Breast epithelium (tissue), 4 donors: ENCODE results near the gene UBAP1L. TPM values are rescaled to one million over a fixed set of nuclear protein-coding genes. Genes with fewer than 3 reads are reported as not detected.
"Not testable (repeated sequence)": the region's sequence is repeated elsewhere in the genome, so short reads cannot be mapped to it uniquely, and the experiment has no call there.

ENCODE experiments used
- DNase-seq, 2 donors: peaks; one replicate each; pipeline ENCODE4 v3.0.0-alpha.2; 2019; ENCODE audit warnings: low spot score in 2 of 2
- H3K27ac ChIP-seq, 2 donors: fragments of 200-600 bp; sonication (generic) in 1 of 2; one replicate each; pipeline ENCODE4 v1.5.1; 2016 to 2019; ENCODE audit warnings: mild to moderate bottlenecking in 1 of 2
- H3K27me3 ChIP-seq, 2 donors: fragments of 200-600 bp; sonication (generic) in 1 of 2; one replicate each; pipeline versions ENCODE4 v1.5.1 to v1.6.0; 2017 to 2019; ENCODE audit warnings: control low read depth in 1 of 2, mild to moderate bottlenecking in 1 of 2
- H3K36me3 ChIP-seq: fragments of 200-600 bp; one replicate; pipeline ENCODE4 v1.5.1; 2019
- H3K4me1 ChIP-seq, 2 donors: fragments of 200-600 bp; sonication (generic); one replicate each; pipeline ENCODE4 v1.5.1; 2016 to 2019; ENCODE audit warnings: control low read depth in 1 of 2
- H3K4me3 ChIP-seq, 3 donors: fragments of 200-600 bp; sonication (generic); 1 replicate in 2 of 3; 2 replicates in 1 of 3; pipeline ENCODE4 v1.5.1; 2016 to 2019; ENCODE audit warnings: mild to moderate bottlenecking in 3 of 3, moderate library complexity in 2 of 3
- H3K9me3 ChIP-seq, 2 donors: fragments of 200-600 bp; sonication (generic) in 1 of 2; one replicate each; pipeline ENCODE4 v1.5.1; 2016 to 2019; ENCODE audit warnings: control low read depth in 1 of 2
- POLR2A ChIP-seq: fragments of 450-650 bp; IDR thresholded peaks from one replicate; pipeline ENCODE4 v1.6.1; 2016; ENCODE audit warnings: antibody characterized with exemption, mild to moderate bottlenecking, moderate library complexity
- POLR2AphosphoS5 ChIP-seq, 3 donors: sonication (generic); formaldehyde crosslinking; IDR thresholded peaks; one replicate each; pipeline ENCODE4 v1.6.1; 2017; ENCODE audit warnings: antibody characterized with exemption in 3 of 3
- intact Hi-C: fragments of 100-400 bp; cut with DNase I; formaldehyde crosslinking; loops from one replicate; pipeline ENCODE4 v1.15.1; 2023; ENCODE audit warnings: low total_unique reads
- total RNA-seq, 3 donors: library from RNA; depleted of rRNA; stranded (reverse); fragments of >200 nt; gene quantifications; one replicate each; pipeline ENCODE4 v1.1.0, GENCODE V29; 2016
- TF ChIP-seq, protein P1 (sequence below), 3 donors: fragments of 450-650 bp; IDR thresholded peaks; one replicate each; pipeline ENCODE4 v1.5.1; 2016 to 2017; ENCODE audit warnings: antibody characterized with exemption in 3 of 3, mild to moderate bottlenecking in 3 of 3, moderate library complexity in 3 of 3

UBAP1L gene
- total RNA-seq, 3 donors from 2014 or later, result 3.7 to 10.0 (median 7.2) TPM

DNA sequence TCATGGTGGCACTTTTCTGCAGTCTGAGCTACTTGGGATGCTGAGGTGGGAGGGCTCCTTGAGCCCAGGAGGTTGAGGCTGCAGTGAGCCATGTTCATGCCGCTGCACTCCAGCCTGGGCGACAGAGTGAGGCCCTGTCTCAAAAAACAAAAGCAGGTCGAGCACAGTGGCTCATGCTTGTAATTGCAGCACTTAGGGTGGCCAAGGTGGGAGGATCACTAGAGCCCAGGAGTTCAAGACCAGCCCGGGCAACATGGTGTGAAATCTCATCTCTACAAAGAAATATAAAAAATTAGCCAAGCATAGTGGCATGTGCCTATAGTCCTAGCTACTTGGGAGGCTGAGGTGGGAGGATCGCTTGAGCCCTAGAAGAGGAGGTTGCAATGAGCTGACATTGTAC lies 10.0 kb downstream of the UBAP1L start:
- Histone ChIP-seq H3K27ac (no peak overlapping the region), H3K36me3 (no peaks in the 10 kb centered on the region)
- TF ChIP-seq POLR2AphosphoS5 (IDR thresholded peaks at IDR 0.05) (no peak), POLR2A (no peak)
- TF ChIP-seq, protein P1, sequence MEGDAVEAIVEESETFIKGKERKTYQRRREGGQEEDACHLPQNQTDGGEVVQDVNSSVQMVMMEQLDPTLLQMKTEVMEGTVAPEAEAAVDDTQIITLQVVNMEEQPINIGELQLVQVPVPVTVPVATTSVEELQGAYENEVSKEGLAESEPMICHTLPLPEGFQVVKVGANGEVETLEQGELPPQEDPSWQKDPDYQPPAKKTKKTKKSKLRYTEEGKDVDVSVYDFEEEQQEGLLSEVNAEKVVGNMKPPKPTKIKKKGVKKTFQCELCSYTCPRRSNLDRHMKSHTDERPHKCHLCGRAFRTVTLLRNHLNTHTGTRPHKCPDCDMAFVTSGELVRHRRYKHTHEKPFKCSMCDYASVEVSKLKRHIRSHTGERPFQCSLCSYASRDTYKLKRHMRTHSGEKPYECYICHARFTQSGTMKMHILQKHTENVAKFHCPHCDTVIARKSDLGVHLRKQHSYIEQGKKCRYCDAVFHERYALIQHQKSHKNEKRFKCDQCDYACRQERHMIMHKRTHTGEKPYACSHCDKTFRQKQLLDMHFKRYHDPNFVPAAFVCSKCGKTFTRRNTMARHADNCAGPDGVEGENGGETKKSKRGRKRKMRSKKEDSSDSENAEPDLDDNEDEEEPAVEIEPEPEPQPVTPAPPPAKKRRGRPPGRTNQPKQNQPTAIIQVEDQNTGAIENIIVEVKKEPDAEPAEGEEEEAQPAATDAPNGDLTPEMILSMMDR (IDR thresholded peaks at IDR 0.05), result no peak

DNA sequence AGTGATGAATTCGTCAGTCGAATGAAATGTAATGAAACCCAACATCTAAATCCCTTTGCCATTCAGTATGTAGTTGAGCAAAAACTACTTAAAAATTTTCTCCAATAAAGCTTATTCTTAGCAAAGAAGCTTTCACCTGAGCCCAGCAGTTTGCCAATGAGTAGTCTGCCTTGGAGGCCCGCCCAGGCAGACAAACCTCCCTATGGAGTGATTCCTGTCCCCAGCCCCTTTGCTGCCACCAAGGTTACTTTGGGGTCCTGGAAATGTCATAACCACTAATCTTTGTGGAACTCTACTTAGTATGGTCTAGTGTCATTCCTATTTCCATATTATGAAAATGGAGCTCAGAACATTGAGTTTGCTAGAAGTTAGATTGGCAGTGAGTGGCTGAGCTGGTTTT lies 12.1 kb downstream of the UBAP1L start:
- Histone ChIP-seq H3K9me3 (no peaks in the 10 kb centered on the region), H3K27me3 (no peaks in the 10 kb centered on the region), H3K4me1 (no peaks in the 10 kb centered on the region), H3K4me3 (no peak overlapping the region), H3K36me3 (peaks cover 5% of the 10 kb centered on the region), H3K27ac (no peak overlapping the region)
- intact Hi-C loops, result no loop called here
- DNase-seq, result no peak
- TF ChIP-seq POLR2AphosphoS5 (IDR thresholded peaks at IDR 0.05) (no peak), POLR2A (no peak)
- TF ChIP-seq, protein P1 (IDR thresholded peaks at IDR 0.05), result no peak

More for the DNA sequence above, 10.0 kb downstream of the UBAP1L start:
- no peak overlapping the region for H3K4me3 ChIP-seq
- intact Hi-C loops, result no loop called here
- H3K4me1 ChIP-seq, result no peaks in the 10 kb centered on the region
- H3K9me3 ChIP-seq, result no peaks in the 10 kb centered on the region
- no peak for DNase-seq
- H3K27me3 ChIP-seq, result no peaks in the 10 kb centered on the region

DNA sequence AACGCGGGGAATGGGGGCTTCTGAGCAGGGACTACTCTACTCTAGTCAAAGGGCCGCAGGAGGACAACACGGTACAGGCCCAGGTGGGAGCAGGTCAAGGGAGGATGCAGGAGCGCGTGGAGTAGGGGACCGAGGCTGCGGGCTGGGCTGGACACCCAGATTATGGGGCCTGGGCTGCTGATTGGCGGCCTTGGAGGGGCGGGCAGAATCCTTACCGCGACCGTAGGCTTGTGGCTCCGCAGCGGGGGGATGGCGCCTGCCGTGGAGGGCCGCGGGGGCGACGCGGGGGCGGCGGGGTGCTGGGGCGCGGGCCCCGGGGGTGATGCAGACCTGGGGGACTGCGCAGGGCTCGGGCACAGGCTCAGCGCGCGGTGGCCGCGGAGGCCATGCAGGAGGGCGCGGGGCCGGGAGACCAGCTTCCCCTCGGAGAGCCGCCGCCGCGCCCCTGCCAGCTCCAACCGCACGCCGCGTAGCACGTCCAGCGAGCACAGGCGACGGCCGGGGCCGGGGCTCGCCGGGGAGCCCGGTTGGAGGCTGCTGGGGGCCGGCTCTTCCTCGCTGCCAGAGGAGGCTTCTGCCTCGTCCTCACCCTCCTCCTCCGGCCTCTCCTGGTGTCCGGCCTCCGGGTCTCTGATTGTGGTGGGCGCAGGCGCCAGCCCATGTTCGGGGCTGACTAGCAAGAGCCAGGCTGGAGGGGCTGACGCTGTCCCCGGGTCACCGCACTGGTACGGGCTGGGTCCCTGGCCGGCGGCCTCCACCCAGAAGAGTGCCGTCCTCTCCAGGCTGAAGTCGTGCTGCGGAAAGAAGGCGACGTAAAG lies 12.9 kb downstream of the UBAP1L start:
- DNase-seq, result no peak
- no peaks in the 10 kb centered on the region for H3K9me3 ChIP-seq
- TF ChIP-seq, protein P1 (IDR thresholded peaks at IDR 0.05), result no peak
- TF ChIP-seq POLR2A (no peak), POLR2AphosphoS5 (IDR thresholded peaks at IDR 0.05) (no peak)
- no peaks in the 10 kb centered on the region for H3K4me1 ChIP-seq
- H3K27me3 ChIP-seq, result no peaks in the 10 kb centered on the region
- intact Hi-C loops, result no loop called here
- no peak overlapping the region for H3K4me3 ChIP-seq
- H3K36me3 ChIP-seq, result peaks cover 5% of the 10 kb centered on the region
- peak overlapping the region in 1 of 2 donors; percentile 40 for H3K27ac ChIP-seq

DNA sequence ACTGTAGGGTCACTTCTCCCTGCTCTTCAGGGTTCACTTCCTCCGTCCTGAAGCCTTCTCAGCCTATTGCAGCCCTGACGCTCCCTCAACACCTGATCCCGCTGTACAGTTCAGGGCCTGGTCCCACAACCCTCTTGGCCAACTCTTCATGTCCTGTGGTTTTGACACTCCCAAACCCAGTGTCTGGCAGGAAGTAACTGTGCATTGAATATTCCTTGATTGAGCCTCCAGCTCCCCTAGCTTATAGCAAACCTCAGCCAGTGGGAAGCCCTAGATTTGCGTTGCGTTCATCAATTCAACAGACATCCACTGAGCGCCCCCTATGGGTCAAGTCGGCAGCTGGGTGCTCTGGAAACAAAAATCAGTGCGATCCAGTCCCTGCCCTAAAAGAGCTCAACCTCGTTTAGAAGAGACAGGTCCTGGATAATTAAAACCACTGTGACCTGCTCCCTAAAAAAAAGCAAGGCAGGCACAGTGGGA lies 13.5 kb downstream of the UBAP1L start:
- intact Hi-C loops, result no loop called here
- DNase-seq, result no peak
- Histone ChIP-seq H3K36me3 (peaks cover 5% of the 10 kb centered on the region), H3K9me3 (no peaks in the 10 kb centered on the region), H3K27me3 (no peaks in the 10 kb centered on the region), H3K4me1 (no peaks in the 10 kb centered on the region), H3K4me3 (no peak overlapping the region), H3K27ac (peak overlapping the region in 1 of 2 donors; percentile 40)
- no peak for TF ChIP-seq POLR2A
- TF ChIP-seq, protein P1 (IDR thresholded peaks at IDR 0.05), result peak; percentile 36 to 75 (median 70)

DNA sequence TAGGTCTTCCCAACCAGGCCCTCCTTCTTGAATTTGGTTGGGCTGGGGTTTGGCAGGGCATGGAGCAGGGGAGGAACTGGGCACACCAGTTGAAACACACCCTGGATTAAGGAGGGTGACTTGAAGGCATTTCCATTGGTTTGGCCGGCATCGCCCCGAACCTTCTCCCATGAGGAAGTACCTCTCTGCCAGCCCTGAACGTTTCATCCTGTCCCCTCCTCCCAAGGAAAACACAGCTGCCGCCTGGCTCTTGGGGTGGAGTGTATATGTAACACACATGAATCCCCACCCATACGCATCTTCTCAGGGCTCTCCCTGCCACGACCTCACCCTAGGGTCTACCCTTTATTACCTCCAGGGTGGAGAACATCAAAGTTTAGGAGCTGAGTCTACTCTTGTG lies 14.6 kb downstream of the UBAP1L start:
- Histone ChIP-seq H3K4me3 (no peak overlapping the region), H3K9me3 (no peaks in the 10 kb centered on the region), H3K27ac (peak overlapping the region in 1 of 2 donors; percentile 40), H3K4me1 (no peaks in the 10 kb centered on the region), H3K36me3 (peaks cover 5% of the 10 kb centered on the region), H3K27me3 (no peaks in the 10 kb centered on the region)
- intact Hi-C loops, result no loop called here
- DNase-seq, result no peak
- TF ChIP-seq POLR2A, result no peak
- no peak for TF ChIP-seq POLR2AphosphoS5 (IDR thresholded peaks at IDR 0.05)
- TF ChIP-seq, protein P1 (IDR thresholded peaks at IDR 0.05), result no peak

DNA sequence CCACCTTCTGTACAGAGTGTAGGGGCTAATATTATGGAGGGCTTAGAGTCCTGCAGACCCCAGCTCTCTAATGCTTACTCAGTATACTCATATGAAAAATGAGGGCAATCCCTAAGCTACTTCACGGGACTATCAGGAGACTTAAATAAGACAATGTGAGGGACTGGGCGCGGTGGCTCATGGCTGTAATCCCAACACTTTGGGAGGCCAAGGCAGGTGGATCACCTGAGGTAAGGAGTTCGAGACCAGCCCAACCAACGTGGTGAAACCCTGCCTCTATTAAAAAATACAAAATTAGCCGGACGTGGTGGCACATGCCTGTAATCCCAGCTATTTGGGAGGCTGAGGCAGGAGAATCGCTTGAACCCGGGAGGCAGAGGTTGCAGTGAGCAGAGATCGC lies 15.2 kb downstream of the UBAP1L start:
- intact Hi-C loops, result loop anchor here (10.0 kb wide), 1 partner anchor 65 kb away; no protein-coding TSS in a partner anchor
- H3K4me3 ChIP-seq, H3K4me1 ChIP-seq, H3K36me3 ChIP-seq, DNase-seq, H3K27ac ChIP-seq, H3K27me3 ChIP-seq, H3K9me3 ChIP-seq: not testable (repeated sequence)
